NCI-H1048 (cell line): ENCODE results near the gene RTN3.

Experiments used
- DNase-seq: peaks from one replicate; lab custom pipeline; 2025; lab: John Stamatoyannopoulos, UW

RTN3 gene

DNA sequence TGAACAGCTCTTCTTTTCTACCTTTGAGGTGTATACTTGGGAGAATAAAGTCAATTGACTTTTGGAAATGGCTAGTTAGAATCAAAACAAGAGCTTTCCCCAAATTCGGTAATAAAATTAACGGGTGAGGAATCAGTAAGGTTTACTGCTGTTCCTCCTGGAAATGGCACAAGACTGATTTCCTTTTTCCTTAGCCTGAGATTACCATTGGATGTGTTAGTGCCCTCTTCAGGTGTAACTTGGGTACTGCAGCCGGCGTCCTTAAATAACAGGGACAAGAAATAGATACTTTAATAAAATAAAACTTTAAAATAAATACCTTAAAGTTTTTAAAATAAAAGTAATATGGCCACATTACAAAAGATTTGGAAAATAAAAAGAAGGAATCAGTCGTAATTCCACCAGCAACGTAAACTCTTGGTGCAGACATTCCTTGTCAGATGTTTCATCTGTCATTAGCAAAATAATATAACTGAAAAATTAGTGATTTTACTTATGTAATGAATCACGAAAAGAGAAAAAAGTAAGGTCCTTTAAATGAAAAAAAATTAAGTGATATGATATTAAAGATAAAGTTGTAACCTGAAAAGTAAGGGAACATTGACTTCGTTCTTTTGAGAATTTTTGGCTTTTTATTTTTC lies 57.5 kb downstream of the RTN3 start:
- DNase-seq = peak; percentile 27

DNA sequence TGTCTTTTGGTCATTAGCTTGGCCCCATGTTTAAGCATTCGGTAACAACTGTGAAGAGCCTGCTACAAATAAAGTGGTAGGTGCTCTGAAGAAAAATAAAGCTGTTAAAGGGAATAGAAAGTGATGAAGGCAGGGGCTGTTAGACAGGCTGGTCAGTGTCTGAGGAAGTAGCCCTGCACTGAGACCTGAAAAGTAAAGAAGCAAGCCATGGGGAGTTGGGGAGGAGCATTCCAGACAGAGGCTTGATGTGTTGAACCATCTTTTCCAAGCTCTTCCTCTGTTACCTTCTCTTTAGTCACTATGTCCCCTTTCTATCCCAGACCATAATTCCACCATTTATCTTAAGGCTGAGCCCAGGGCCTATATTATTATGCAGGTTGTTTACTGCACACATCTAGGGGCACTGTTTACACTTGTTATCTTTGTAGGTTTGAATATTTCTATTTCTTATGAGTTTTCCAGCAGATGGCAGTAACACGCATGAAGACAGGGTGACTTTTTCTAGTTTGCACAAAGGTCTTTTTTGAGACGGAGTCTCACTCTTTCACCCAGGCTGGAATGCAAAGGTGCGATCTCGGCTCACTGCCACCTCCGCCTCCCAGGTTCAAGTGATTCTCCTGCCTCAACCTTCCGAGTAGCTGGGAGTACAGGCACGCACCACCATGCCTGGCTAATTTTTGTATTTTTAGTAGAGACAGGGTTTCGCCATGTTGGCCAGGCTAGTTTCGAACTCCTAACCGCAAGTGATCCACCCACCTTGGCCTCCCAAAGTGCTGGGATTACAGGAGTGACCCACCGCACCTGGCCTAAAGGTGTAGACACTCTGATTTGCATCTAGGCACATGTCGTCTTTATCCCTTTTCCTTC lies 64.2 kb downstream of the RTN3 start:
- no peak for DNase-seq

DNA sequence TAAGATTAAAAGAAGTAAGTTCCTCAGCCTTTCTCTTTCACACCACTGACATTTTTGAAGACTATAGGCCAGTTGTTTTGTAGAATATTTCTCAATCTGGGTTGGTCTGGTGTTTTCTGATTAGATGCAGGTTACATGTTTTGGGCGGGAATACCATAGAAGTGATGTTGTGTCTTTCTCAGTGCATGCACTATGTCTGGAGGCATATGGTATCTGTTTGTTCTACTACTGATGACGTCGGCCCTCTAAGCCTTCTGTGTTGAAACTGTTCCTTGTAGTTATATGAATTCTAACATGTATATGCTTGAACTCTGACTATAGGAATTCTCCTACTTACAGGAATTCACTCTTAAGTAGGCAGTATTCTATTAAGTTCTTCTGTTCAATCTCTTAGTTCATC lies 65.7 kb downstream of the RTN3 start:
- no peak for DNase-seq

DNA sequence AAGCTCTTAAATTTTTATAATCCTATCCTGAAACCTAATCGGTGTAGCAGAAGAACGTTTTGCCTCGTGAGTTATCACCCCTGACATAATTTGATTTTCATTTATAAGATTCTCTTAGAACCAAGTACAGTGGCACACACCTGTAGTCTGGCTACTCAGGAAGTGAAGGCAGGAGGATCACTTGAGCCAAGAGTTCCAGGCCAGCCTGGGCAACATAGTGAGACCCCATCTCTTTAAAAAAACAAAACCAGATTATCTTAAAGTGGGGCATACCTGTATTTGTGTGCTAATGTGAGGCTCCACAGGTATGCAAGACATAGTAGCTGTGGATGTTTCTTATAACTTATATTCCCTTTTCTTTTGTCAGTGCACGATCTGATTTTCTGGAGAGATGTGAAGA lies 68.3 kb downstream of the RTN3 start:
- no peak for DNase-seq

DNA sequence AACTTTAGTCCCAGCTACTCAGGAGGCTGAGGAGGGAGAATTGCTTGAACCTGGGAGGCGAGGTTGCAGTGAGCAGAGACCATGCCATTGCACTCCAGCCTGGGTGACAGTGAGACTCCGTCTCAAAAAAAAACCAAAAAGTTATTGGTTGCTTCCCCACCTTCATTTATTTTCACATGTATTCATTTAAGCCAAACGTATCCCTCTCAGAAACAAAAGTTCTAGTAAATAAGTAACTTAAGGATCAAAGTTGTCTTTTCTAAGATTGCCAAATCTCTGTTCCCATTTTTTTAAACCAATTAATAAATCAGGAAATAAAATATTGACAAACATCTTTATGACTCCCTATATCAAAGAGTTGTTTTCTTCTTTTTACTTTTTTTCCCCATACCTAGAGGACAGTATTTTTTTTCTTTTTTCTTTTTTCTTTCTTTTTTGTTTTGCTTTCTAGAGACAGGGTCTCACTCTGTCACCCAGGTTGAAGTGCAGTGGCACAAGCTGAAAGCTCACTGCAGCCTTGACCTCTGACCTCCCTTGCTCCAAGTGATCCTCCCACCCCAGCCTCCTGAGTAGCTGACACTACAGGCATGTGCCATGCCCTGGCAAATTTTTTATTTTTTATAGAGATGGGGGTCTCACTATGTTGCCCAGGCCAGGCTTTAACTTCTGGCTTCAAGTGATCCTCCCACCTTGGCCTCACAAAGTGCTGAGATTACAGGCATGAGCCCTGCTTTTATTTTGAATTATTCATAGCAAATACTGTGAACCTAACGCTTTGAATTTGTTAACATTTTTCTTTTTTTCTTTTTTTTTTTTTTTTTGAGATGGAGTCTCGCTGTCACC lies 75.8 kb downstream of the RTN3 start:
- DNase-seq = no peak

DNA sequence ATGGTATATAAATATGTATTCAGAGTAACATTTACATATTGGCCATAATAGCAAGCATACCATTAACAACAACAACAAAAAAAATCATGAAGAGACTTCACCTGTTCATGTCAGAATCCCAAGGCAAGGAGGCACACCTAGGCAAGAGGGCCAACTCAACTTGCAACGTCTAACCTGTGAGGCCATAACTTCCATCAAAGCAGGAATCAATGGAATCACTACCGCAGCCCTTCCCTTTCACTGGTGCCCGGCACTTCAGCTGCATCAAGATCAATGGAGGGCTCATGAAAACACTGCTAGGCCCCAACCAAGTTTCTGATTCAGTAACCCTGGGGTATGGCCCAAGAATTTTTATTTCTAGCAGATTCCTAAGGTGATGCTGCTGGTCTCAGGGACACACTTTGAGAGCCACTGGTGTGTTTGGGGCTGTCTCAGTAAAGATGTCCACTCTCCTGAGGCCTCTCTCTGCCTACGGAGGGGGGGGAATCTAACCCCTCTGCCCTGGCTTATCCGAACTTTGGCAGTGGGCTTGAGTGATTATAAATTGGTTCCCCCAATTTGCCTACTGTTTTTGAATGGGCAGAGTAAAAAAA lies 79.3 kb downstream of the RTN3 start:
- no peak for DNase-seq

DNA sequence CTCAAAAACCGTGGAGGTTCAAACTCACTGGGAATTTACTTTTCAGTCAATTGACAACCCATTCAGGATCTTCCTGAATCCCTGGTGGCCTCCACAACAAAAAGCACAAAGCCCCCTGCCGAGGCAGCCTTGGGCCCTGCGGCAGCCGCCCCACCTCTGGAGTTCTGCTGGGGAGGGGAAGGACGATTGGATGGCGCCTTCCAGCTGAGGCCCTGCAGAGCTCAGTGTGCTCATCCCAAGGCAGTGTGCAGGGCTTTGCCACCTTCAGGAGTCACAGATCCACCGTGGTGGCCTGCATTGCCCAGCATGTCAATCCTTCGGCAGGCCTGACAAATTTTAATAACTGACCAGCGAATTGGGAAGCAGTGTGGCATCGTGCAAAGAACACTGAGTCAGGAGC lies 79.9 kb downstream of the RTN3 start:
- DNase-seq = no peak

DNA sequence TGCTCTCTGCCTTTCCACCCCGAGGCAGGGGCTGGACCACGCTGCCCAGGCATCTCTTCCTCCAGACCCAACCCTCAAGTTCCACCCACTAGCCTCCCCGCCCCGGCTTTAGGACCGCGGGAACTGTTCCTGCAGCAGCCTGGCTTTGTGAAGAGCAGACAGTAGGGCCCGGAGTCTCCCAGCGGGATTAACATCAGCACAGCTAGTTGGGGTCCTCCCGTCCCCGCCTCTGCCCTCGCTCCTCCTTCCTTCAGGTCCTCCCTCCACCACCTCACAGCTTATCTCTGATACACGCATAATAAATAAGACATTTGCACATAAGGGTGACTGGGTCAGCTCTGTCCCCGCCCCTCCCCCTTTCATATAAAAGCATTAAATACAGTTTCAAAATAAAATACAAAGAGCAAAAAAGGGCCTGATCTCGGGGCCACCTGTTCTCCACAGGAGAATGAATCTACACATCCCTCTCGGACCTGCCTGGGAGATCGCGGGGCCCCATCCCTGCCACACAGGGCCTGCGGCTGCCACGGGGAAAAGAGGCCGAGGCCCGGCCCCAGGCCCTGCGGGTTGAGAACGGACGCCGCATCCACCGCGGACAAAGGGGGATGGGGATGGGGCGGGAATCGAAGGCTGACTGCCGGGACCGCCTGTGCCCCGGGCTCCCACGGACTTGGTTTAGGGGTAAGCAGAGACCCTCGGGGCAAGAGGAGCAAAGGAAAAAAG lies 80.8 kb downstream of the RTN3 start:
- no peak for DNase-seq

DNA sequence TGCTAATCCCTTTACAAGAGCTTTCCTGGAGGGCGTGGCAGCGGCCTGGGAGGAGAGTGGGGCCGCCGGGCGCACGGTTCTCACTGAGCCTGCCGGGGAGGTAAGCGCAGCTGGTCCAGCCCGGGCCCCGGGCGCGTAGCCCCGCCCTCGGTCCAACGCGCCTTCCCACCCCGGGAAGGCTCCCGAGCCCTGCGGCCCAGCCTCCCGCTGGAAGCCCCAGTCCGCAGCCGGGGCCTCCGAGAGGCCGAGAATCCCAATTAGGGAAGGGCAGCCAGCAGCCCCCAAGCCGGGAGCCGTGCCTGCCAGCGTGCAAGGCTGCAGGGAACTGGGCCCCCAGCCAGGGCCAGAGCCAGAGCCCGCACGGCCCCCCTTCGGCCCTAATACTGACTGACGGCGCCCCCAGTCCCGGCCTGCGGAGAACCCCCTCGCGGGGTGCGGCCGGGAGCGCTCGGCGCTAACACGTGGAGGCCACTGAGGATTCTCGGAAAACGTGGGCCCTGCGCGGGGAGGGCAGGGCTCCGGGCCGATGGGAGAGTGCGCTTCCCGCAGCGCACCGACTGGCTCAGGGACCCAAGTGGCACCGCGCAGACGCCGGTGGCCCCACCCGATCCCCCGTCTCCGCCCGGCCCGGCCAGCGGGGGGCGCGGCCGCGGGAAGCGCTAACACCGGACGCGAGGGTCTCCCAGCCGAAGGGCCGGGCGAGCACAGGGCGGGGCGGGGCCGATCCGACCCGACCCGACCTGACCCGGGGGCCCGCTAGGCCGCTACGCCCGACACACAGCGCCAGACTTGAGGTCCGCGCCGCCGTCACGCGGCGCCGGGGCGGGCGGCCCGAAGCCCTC lies 81.6 kb downstream of the RTN3 start:
- DNase-seq = no peak

DNA sequence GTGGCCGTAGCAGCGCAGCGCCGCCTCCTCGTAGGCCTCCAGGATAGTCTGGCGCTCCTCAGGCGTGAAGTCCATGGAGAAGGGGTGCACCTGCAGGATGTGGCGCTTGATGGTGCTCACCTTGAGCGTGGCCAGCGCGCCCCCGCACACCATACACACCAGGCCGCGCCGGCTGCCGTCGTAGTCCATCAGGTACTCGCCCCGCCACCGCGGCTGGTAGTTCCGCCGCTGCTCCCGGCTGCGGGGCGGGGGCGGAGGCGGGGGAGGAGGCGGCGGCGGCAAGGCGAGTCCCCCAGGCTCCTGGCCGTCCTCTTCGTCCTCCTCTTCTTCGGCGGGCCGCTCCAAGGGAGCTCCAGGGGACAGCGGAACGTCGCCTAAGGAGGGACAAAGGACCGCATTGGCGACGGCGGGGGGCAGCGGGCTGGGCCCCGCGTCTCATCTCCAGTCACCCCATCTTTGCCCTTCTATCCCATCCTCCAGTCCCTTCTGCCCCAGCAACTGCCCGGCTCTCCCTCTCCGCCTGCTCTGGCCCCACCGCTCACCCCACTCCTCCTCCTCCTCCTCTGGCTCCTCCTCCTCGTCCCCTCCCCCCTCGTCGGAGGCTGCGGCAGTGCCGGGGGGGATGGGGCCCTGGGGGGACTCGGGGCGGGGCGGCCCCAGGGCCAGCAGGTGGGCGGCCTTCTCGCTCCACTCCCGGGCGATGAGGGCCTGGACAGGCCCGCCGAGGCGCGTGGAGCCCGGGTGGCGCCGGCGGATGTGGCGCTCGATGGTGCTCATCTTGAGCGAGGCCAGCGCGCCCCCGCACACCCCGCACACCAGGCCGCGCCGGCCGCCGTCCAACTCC lies 82.4 kb downstream of the RTN3 start:
- no peak for DNase-seq

DNA sequence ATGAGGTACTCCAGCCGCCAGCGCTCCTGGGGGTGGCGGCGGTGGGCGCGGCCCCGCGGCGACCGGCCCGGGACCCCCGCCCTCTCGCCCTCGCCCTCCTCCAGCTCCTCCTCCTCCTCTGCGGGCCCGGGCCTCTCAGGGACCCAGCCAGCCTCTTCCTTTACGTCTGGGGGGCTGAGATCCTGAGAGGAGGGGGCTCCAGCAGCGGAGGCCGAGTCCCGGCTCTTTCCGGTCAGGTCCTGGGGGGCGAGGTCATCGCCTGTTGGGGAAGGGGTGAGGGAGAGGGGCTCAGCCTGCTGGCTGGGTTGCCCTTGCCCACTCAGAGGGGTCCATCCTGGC lies 83.0 kb downstream of the RTN3 start:
- DNase-seq = no peak

DNA sequence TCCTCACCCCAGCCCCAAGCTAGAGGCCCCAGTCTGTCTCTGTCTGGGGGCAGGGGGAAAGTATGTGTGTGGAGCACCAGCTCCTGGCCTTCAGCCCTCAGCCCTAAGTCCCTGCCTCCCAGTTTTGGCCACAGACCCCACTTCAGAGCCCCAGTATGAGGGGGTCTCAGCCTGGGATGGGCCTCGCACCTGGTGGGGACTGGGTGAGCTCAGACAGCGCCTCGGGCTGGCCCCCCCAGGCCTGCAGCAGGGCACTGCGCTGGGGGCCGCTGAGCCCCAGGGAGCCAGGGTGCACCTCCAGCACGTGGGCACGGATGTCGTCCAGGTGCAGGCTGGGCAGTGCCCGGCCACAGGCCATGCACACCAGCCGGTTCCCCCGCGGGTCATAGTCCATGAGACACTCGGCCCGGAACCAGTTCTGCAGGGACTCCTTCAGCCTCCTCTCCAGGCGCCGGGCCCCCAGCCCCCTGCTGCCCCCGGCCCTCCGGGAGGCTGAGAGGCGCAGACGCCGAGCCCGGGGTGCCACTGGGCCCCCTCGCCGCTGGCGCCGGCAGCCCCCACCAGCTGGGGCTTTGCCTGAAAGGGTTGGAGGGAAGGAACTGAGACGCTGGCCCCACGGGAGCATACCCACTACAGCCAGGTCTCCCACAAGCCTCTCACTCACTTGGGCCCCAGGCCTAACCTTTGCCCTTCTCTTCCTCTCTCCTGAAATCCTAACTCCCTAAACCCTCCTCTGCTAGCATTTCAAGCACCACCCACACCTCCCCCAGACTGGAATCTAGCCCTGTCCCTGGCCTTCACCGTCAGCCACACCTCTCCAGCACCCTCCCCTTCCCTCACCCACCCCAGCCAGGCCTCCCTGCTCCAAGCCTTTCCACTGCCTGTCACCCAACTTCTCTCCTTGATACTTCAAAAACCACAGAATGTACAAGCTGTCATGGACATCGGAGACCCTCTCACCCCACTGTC lies 83.7 kb downstream of the RTN3 start:
- DNase-seq = no peak

DNA sequence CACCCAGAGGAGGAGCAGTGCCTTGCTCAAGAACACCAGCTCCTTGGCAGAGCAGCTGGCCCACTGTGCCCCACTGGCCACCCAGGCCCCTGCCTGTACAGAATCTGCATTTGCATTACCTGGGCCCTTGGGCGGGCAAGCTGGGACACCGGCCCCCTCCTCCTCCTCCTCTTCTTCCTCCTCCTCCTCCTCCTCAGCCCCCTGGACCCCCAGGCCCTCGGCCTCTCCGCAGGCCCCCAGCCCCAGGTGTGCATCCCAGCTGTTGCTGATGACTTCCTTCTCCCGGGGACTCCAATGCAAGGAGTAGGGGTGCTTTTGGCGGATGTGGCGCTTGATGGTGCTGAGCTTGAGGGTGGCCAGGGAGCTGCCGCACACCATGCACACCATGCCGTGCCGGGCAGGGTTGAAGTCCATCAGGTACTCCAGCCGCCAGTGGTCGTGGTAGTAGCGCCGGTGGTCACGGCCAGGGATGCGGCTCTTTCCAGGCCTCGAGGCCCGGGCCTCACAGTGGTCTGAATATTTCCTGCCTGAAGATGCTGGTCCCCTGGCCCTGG lies 84.5 kb downstream of the RTN3 start:
- DNase-seq = no peak

DNA sequence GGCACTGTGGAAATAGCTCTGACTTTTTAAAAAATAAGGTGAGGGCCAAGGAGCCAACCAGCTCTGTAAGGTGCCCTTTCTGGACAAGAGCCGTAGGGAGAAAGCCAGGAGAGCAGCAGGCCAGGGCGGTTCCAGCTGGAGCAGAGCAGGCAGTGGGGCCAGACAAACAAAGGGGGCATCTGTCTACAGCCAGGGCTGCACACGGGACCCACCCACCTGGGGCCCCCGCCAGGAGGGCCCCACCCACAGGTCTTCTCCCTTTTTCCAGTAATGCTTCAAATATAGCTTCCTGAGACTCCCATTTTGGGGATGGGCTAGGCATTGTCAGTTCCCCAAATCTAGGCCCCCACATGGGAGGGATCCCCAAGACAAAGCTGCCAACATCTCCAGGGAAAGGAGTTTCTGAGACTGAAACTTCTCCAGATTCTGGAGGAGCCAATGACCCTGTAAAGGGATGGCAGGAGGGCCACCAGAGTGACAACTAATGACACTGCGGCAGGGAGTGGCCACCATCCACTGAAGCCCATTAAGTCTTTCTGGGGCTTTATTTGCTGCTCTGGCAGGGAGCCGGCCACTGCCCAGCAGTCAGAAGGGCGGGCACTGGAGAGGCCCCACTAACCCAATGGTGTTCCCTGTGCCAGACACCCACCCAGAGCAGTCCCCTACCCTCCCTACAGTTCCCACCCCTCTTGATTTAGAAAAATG lies 85.4 kb downstream of the RTN3 start:
- DNase-seq = no peak

DNA sequence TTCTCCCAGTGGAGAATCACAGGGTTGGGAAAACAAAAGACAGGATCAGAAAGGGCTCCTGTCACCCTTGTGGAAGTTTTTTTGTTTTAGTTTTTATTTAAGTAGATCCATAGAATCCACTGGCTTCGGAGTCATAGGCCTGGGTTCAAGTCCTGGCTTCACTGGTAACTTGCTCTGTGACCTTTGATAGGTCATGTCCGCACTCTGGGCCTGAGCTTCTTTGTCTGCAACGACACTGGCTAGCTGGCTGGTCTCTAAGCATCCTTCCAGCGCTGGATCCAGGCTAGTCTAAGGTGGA lies 85.9 kb downstream of the RTN3 start:
- no peak for DNase-seq

DNA sequence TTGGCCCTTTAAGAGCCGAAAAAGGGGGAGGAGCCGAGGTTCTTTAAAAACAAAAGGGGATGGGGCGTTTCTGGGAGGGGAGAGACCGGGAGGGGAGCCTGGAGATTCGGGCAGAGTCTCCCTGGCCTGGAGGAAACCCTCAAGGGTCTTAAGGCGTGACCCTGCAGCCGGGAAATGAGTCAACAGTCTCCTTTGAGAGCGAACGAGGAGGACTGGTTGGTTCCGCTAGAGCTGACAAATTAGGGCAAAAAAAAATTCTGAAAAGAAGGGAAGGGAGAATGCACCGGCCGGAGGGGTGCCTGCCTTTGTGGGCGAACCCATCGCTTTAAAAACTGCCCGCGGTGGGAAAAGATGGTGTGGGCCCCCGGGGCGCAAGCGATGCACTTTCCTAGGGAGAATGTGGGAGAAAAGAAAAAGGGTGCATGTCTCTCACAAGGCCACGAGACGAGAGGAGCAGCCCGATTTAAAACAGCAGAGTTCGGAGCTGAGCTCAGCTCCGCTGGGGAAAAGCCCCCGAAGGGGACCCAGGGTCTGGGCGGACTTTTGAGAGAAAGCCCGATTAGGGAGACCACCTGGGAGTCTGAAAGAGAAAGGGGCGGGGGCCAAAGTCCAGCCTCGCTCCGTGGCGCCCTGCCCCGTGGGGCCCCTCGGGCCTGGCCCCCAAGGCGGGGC lies 86.4 kb downstream of the RTN3 start:
- DNase-seq = no peak

DNA sequence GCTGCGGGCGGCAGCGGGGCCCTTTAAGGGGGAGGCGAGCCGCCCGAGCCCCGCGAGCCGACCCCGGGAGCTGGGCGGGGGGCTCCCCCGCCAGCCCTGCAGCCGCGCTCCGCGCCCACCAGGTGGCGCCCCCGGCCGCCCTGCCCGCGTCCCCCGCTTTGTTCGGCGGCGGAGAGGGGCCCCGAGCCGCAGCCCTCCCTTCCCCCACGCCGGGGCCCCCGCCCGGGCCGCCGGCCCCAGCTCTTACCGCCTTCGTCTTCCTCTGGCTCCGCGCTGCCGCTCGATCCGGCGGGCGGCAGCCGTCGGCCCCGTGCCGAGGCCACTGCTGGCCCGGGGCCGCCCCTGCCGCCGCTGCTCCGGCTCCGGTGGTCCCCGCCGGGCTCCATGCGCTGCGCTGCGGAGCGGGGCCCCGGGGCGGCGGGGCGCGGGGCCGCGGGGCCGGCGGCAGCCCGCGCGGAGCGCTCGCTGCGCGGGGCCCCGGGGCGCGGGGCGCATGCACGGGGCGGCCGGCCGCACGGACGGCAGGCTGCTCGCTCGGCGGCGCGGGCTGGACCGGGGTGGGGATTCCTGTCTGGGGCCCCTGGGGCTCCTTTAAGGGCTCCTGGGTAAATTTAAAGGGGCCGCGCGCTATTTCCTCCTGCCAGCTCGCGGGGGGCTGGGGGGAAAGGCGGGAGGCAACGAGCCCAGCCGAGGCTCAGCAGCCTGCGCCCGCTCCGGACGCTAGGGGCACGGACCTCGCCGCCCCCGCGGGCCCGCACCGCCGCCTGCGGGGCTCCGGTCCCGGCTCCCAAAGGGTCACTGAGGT lies 87.1 kb downstream of the RTN3 start, which contains the start of gene ZFTA:
ZFTA (minus strand) TSS at position 539 of the 805 bp plus-strand sequence; CDS start at position 386, 153 bp downstream.
- DNase-seq = peak; percentile 51
